ENCODE results near the gene FILIP1L. TPM values are rescaled to one million over a fixed set of nuclear protein-coding genes. Genes with fewer than 3 reads are reported as not detected.

The FILIP1L gene
- total and polyA plus RNA-seq, 2 of the 13 experiments (the other 11 are each of a cell fraction or from before 2014, with no cell fraction given) = 8.1 to 187 TPM

DNA sequence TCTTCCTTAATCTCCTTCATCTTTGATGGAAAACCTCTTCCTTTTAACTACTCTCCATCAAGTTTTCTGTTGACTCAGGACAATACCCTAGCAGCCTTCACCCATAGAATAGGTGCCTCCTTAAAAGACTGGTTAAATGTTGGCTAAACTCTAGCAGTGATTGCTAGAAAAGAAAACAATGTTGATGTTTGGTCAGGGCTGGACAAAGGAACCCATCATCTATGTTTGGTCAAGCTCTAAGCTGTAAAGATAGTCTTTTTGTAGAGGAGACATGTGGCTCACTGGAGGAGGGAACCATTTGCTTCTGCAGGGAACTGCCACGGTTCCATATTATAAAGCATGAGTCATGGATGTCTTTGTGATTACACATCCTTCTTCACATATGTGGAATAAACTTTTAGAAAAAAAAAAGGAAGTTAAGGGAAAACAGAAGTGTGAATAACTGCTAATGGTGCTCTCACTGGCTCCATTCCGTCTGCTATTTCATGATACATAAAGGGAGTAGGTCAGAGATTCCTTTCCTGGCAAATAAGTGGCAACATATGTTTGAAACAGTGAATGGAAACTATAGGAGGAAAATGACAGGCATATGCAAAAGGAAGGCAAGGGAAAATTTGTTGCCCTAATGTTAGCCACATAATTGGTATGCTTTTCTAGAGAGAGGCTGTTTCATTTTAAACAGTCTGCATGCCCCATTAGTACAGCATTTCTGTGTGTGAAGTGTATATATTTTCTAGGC, 218.4 kb downstream of the FILIP1L start:
- 44% methylated on average over 2 of the region's 2 CpGs for WGBS (ENCODE audit: low lambda C conversion rate)
- intact Hi-C loops (cut with micrococcal nuclease; ENCODE audit: unreplicated experiment) (no loop called here), in situ Hi-C loops (cut with HindIII; ENCODE audit: extremely low pct_ligation_motif_present, low pct_unique_long_range_greater_than_20kb) (no loop called here)
- Histone ChIP-seq H4K20me1 (ENCODE audit: insufficient read depth, low read length) (no peaks in the 10 kb centered on the region), H3K27ac (ENCODE audit: extremely low read length, insufficient read depth, low read length) (peak overlapping the region; percentile 44), H3K4me1 (ENCODE audit: insufficient read depth, low read length) (peaks cover 53% of the 10 kb centered on the region), H3K4me3 (replicated peaks in 1 of 3; ENCODE audit: insufficient read depth in 1 of 3, low read depth in 2 of 3, low read length in 3 of 3) (no peak overlapping the region), H3K79me2 (ENCODE audit: insufficient read depth, low read length) (peaks cover 4% of the 10 kb centered on the region), H3K9me3 (ENCODE audit: low read length) (no peaks in the 10 kb centered on the region), H3K27me3 (ENCODE audit: control insufficient read depth in 1 of 2, insufficient read depth in 2 of 2, low read length in 2 of 2) (no peaks in the 10 kb centered on the region), H3K4me2 (ENCODE audit: low read depth, low read length) (no peak overlapping the region), H3K36me3 (replicated peaks in 1 of 2; ENCODE audit: control insufficient read depth in 1 of 2, insufficient read depth in 2 of 2, low read length in 2 of 2) (no peaks in the 10 kb centered on the region), H2AFZ (ENCODE audit: low read length) (peak overlapping the region; percentile 15), H3K9ac (ENCODE audit: insufficient read depth, low read depth, low read length) (peak overlapping the region; percentile 18; the same call in 1 of the 2 replicates)
- BruUV-seq (replicated peaks) = no TSS peak
- peak; percentile 94 for ATAC-seq
- ChIA-PET CTCF (ENCODE audit: low intra/inter-chr PET ratio, low total read pairs) (no interaction called here), POLR2A (interaction anchor here (0.6 to 2.4 kb wide), 4 partner anchors 19 to 181 kb away, joined by 3 to 18 read pairs (median 6); no protein-coding TSS in a partner anchor)
- peak; percentile 82 for DNase-seq (ENCODE audit: low spot score)
- peak; percentile 61 for FAIRE-seq
- TF ChIP-seq RNF219 (CRISPR knock-in tag; IDR thresholded peaks at IDR 0.05) (no peak), GFI1 (CRISPR knock-in tag; IDR thresholded peaks at IDR 0.05; ENCODE audit: borderline replicate concordance) (peak; percentile 99), KDM2A (CRISPR knock-in tag; IDR thresholded peaks at IDR 0.05; ENCODE audit: borderline replicate concordance, low read depth) (no peak), SRSF4 (IDR thresholded peaks at IDR 0.05; ENCODE audit: low read depth, low read length, poor library complexity, severe bottlenecking) (no peak), ZFP36 (IDR thresholded peaks at IDR 0.05; ENCODE audit: borderline replicate concordance, low read depth, low read length, partially characterized antibody) (no peak), ZNF598 (CRISPR knock-in tag; IDR thresholded peaks at IDR 0.05; ENCODE audit: borderline replicate concordance) (no peak), DZIP1 (CRISPR knock-in tag; IDR thresholded peaks at IDR 0.05) (no peak), NBN (conservative IDR thresholded peaks at IDR 0.05) (no peak), ZNF256 (CRISPR knock-in tag; conservative IDR thresholded peaks at IDR 0.05) (no peak), FIP1L1 (IDR thresholded peaks at IDR 0.05; ENCODE audit: borderline replicate concordance, insufficient read depth, low read depth, low read length) (no peak), ZNF883 (CRISPR knock-in tag; IDR thresholded peaks at IDR 0.05; ENCODE audit: not compliant biosample characterization) (no peak), ZNF12 (CRISPR knock-in tag; IDR thresholded peaks at IDR 0.05) (no peak), ZNF747 (CRISPR knock-in tag; IDR thresholded peaks at IDR 0.05; ENCODE audit: borderline replicate concordance) (no peak), RBFOX2 (IDR thresholded peaks at IDR 0.05; ENCODE audit: low read depth, low read length) (no peak)
- TF ChIP-seq, protein P1, sequence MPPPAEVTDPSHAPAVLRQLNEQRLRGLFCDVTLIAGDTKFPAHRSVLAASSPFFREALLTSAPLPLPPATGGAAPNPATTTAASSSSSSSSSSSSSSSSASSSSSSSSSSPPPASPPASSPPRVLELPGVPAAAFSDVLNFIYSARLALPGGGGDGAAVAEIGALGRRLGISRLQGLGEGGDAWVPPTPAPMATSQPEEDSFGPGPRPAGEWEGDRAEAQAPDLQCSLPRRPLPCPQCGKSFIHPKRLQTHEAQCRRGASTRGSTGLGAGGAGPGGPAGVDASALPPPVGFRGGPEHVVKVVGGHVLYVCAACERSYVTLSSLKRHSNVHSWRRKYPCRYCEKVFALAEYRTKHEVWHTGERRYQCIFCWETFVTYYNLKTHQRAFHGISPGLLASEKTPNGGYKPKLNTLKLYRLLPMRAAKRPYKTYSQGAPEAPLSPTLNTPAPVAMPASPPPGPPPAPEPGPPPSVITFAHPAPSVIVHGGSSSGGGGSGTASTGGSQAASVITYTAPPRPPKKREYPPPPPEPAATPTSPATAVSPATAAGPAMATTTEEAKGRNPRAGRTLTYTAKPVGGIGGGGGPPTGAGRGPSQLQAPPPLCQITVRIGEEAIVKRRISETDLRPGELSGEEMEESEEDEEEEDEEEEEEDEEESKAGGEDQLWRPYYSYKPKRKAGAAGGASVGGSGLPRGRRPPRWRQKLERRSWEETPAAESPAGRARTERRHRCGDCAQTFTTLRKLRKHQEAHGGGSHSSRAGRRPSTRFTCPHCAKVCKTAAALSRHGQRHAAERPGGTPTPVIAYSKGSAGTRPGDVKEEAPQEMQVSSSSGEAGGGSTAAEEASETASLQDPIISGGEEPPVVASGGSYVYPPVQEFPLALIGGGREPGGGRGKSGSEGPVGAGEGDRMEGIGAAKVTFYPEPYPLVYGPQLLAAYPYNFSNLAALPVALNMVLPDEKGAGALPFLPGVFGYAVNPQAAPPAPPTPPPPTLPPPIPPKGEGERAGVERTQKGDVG (CRISPR knock-in tag; IDR thresholded peaks at IDR 0.05; ENCODE audit: borderline replicate concordance) = no peak

Measured in HepG2 (cell line).